H9 (cell line): ENCODE measurements around the gene FOXD4. TPM values are rescaled to one million over a fixed set of nuclear protein-coding genes. Genes with fewer than 3 reads are reported as not detected.
A peak's percentile ranks its signal among the peaks of the same experiment; 100 is the strongest.
"Not testable (repeated sequence)": the region's sequence is repeated elsewhere in the genome, so short reads cannot be mapped to it uniquely, and the experiment has no call there.

ENCODE experiments used
- DNase-seq: peaks from one replicate; pipeline ENCODE4 v3.0.0-alpha.2; 2017
- H2AFZ ChIP-seq: one replicate; pipeline ENCODE4 v1.6.1; 2013; ENCODE audit warnings: mild to moderate bottlenecking, low read length, control low read depth, moderate library complexity
- H2AK5ac ChIP-seq: 2 replicates; pipeline ENCODE4 v1.6.1; 2013; ENCODE audit warnings: low read length, control low read depth, mixed read lengths; ENCODE audit not compliant: insufficient read length
- H2BK120ac ChIP-seq: one replicate; pipeline ENCODE4 v1.6.1; 2013; ENCODE audit warnings: low read depth, mild to moderate bottlenecking, low read length, control low read depth, inconsistent platforms; ENCODE audit not compliant: poor library complexity, severe bottlenecking
- H2BK12ac ChIP-seq: 2 replicates; pipeline ENCODE4 v1.6.1; 2013; ENCODE audit warnings: low read length, control low read depth, mixed read lengths, low read depth; ENCODE audit not compliant: insufficient read length
- H2BK15ac ChIP-seq: 2 replicates; pipeline ENCODE4 v1.6.1; 2013; ENCODE audit warnings: low read depth, low read length, control low read depth
- H2BK20ac ChIP-seq: one replicate; pipeline ENCODE4 v1.6.1; 2013; ENCODE audit warnings: low read depth, mild to moderate bottlenecking, low read length, control low read depth, inconsistent platforms; ENCODE audit not compliant: poor library complexity, severe bottlenecking
- H2BK5ac ChIP-seq: 2 replicates; pipeline ENCODE4 v1.6.1; 2013; ENCODE audit warnings: low read length, control low read depth, mixed read lengths; ENCODE audit not compliant: insufficient read length
- H3K14ac ChIP-seq: 2 replicates; pipeline ENCODE4 v1.6.1; 2013; ENCODE audit warnings: low read length, control low read depth; ENCODE audit not compliant: insufficient read depth
- H3K18ac ChIP-seq: 2 replicates; pipeline ENCODE4 v1.6.1; 2013; ENCODE audit warnings: low read depth, mild to moderate bottlenecking, mixed read lengths, low read length, control low read depth; ENCODE audit not compliant: insufficient read length
- H3K23ac ChIP-seq: 2 replicates; pipeline ENCODE4 v1.6.1; 2013; ENCODE audit warnings: low read length, control low read depth, mixed read lengths, low read depth; ENCODE audit not compliant: insufficient read length
- H3K23me2 ChIP-seq: 2 replicates; pipeline ENCODE4 v1.6.1; 2013; ENCODE audit warnings: low read depth, mild to moderate bottlenecking, mixed read lengths, low read length, control low read depth; ENCODE audit not compliant: insufficient read length, poor library complexity, severe bottlenecking
- H3K27ac ChIP-seq: 2 replicates; pipeline ENCODE4 v1.5.1; 2013; ENCODE audit warnings: low read length, control low read depth, mixed read lengths, low read depth; ENCODE audit not compliant: insufficient read length
- H3K27me3 ChIP-seq: 2 replicates; pipeline ENCODE4 v1.6.1; 2013; ENCODE audit warnings: low read length, control low read depth, inconsistent platforms; ENCODE audit not compliant: insufficient read depth
- H3K4ac ChIP-seq: 2 replicates; pipeline ENCODE4 v1.6.1; 2013; ENCODE audit warnings: low read depth, mild to moderate bottlenecking, control low read depth, inconsistent platforms, low read length, moderate library complexity
- H3K4me1 ChIP-seq: 2 replicates; pipeline ENCODE4 v1.6.1; 2013; ENCODE audit warnings: low read length, control low read depth, inconsistent platforms; ENCODE audit not compliant: insufficient read depth
- H3K4me2 ChIP-seq: 2 replicates; pipeline ENCODE4 v1.6.1; 2013; ENCODE audit warnings: low read length, control low read depth, mixed read lengths; ENCODE audit not compliant: insufficient read length, insufficient read depth
- H3K56ac ChIP-seq: 2 replicates; pipeline ENCODE4 v1.6.1; 2013; ENCODE audit warnings: low read depth, mild to moderate bottlenecking, mixed read lengths, low read length, control low read depth; ENCODE audit not compliant: insufficient read length
- H3K79me1 ChIP-seq: 2 replicates; pipeline ENCODE4 v1.6.1; 2013; ENCODE audit warnings: low read depth, mild to moderate bottlenecking, moderate library complexity, low read length, control low read depth, inconsistent platforms; ENCODE audit not compliant: insufficient read depth, poor library complexity, severe bottlenecking
- H3K79me2 ChIP-seq: 2 replicates; pipeline ENCODE4 v1.6.1; 2013; ENCODE audit warnings: low read length, control low read depth, inconsistent platforms; ENCODE audit not compliant: insufficient read depth
- H3K9ac ChIP-seq: 2 replicates; pipeline ENCODE4 v1.6.1; 2013; ENCODE audit warnings: low read length, control low read depth, mixed read lengths; ENCODE audit not compliant: insufficient read length; ENCODE audit errors: extremely low read depth
- H3K9me3 ChIP-seq: one replicate; pipeline ENCODE4 v1.6.1; 2013; ENCODE audit warnings: low read depth, low read length, inconsistent platforms; ENCODE audit not compliant: control insufficient read depth
- H3T11ph ChIP-seq: one replicate; pipeline ENCODE4 v1.6.1; 2013; ENCODE audit warnings: mild to moderate bottlenecking, low read length, control low read depth, inconsistent platforms
- H4K20me1 ChIP-seq: one replicate; pipeline ENCODE4 v1.6.1; 2013; ENCODE audit not compliant: control insufficient read depth, insufficient read length, insufficient read depth
- H4K5ac ChIP-seq: 2 replicates; pipeline ENCODE4 v1.6.1; 2013; ENCODE audit warnings: low read depth, mild to moderate bottlenecking, mixed read lengths, low read length, control low read depth; ENCODE audit not compliant: insufficient read length
- H4K8ac ChIP-seq: replicated peaks from 2 replicates; pipeline ENCODE4 v1.6.1; 2013; ENCODE audit warnings: low read length, control low read depth, mixed read lengths, low read depth; ENCODE audit not compliant: insufficient read length
- H4K91ac ChIP-seq: 2 replicates; pipeline ENCODE4 v1.6.1; 2013; ENCODE audit warnings: low read depth, mild to moderate bottlenecking, moderate library complexity, mixed read lengths, low read length, control low read depth; ENCODE audit not compliant: insufficient read length
- H3K27ac Mint-ChIP-seq, 3 experiments: 2 replicates in 2 of 3; 3 replicates in 1 of 3; pipeline ENCODE4 v1.8.0; 2020 to 2021; ENCODE audit warnings: mixed read lengths in 3 of 3, mild to moderate bottlenecking in 1 of 3, moderate library complexity in 1 of 3
- H3K27me3 Mint-ChIP-seq: 2 replicates; pipeline ENCODE4 v1.8.0; 2021; ENCODE audit warnings: low read depth, mild to moderate bottlenecking, moderate library complexity, mixed read lengths
- H3K36me3 Mint-ChIP-seq, 3 experiments: 2 replicates in 2 of 3; 3 replicates in 1 of 3; pipeline ENCODE4 v1.8.0; 2020 to 2021; ENCODE audit warnings: low read depth in 3 of 3, mixed read lengths in 3 of 3; ENCODE audit not compliant: insufficient read depth in 1 of 3
- H3K4me1 Mint-ChIP-seq, 2 experiments: 2 replicates each; pipeline ENCODE4 v1.8.0; 2020; ENCODE audit warnings: mixed read lengths in 2 of 2
- H3K4me3 Mint-ChIP-seq, 2 experiments: 2 replicates in 1 of 2; 3 replicates in 1 of 2; pipeline ENCODE4 v1.8.0; 2020 to 2021; ENCODE audit warnings: mild to moderate bottlenecking in 2 of 2, mixed read lengths in 2 of 2, moderate library complexity in 1 of 2
- H3K9me3 Mint-ChIP-seq, 2 experiments: 2 replicates in 1 of 2; 3 replicates in 1 of 2; pipeline ENCODE4 v1.8.0; 2020; ENCODE audit warnings: mild to moderate bottlenecking in 2 of 2, mixed read lengths in 2 of 2, moderate library complexity in 1 of 2
- WGBS: extraction: QIAGEN DNeasy Blood & Tissue Kit; methylation state at CpG from one replicate; pipeline ENCODE4 v1.1.7; 2013; ENCODE audit warnings: missing lambda C conversion rate, low lambda C conversion rate, mixed read lengths; ENCODE audit not compliant: insufficient read length; ENCODE audit errors: extremely low coverage; 5-methylcytosine and 5-hydroxymethylcytosine counted together
- long read RNA-seq: library from polyadenylated mRNA; unstranded; transcript quantifications from one replicate; pipeline ENCODE4 v2.0.0, GENCODE V29; 2020
- total RNA-seq: library from RNA; stranded (reverse); gene quantifications from 2 replicates; pipeline ENCODE4 v1.2.1, GENCODE V29; 2021

Gene FOXD4
- 0.20 and 0.22 TPM in 2 replicates for total RNA-seq
- long read RNA-seq = 0 reads

DNA sequence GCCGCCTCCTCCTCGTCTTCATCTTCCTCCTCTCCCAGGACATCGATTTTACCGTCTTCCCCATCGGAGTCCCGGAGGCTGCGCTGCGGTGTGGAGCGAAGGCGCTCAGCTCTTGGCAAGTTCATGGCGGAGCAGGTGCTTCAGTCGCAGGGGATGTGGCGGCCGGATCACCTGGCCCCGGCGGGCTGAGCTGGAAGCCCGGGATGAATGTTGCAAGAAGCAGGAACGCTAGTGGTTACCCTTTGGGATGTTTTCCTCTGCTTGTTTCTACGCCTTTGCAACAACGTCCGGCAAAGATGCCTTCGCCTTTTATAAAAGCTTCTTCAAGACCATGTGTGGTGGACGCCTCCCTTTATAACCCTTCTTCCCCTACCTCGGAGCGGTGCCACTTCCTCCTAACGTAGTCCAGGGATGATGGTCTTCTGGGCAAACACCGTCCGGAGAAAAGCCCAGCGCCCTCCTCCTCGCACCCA, at the start of gene FOXD4:
Gene FOXD4 (minus strand): TSS at position 423 of the 473 bp plus-strand sequence. CDS start 298 bp downstream, at position 125.
- not testable (repeated sequence) for H3K14ac ChIP-seq, H2BK120ac ChIP-seq, H3K79me1 ChIP-seq, H4K5ac ChIP-seq, H3K9ac ChIP-seq, H2AK5ac ChIP-seq, H4K91ac ChIP-seq, H3K56ac ChIP-seq, H3K36me3 Mint-ChIP-seq, H3K9me3 ChIP-seq, H3K18ac ChIP-seq, H3K27ac Mint-ChIP-seq, H3K27ac ChIP-seq, H3K9me3 Mint-ChIP-seq, H2BK12ac ChIP-seq, H2BK5ac ChIP-seq, H3K23ac ChIP-seq, H3K4ac ChIP-seq, H4K20me1 ChIP-seq, H3K23me2 ChIP-seq, H2AFZ ChIP-seq, H3T11ph ChIP-seq, H2BK20ac ChIP-seq, H4K8ac ChIP-seq, H2BK15ac ChIP-seq, H3K4me1 ChIP-seq, H3K79me2 ChIP-seq
- WGBS = no CpG with 5 or more reads among the region's 30 CpGs
- Mint-ChIP-seq H3K27me3 (peaks cover 68% of the 10 kb centered on the region), H3K4me1 (peaks cover 16 to 27% of the 10 kb centered on the region in 2 experiments), H3K4me3 (peak within 1 kb of the TSS; percentile 63 to 84)
- peak within 1 kb of the TSS; percentile 40 for H3K4me2 ChIP-seq
- peak; percentile 36 for DNase-seq
- H3K27me3 ChIP-seq = peaks cover 36% of the 10 kb centered on the region

DNA sequence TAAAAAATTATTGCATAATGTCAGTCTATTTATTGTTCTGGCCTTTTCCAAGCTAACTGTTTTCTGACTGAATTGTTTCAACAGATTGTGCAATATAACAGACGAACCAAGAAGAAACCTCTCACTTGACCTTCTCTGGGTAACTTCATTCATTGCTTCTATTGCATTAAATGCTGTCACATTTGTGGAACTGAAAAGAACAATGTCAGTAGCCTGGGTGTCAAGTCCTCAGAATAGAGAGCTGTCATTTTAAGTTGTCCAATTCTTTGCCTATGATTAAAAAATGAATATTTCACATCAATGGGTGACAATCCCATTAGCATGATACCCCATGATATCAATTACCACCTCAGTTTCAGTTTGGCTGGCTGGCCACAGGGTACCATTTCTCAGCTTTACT, 41.7 kb upstream of the FOXD4 start:
- not testable (repeated sequence) for H3K23ac ChIP-seq, H3K27ac ChIP-seq, H3T11ph ChIP-seq, H3K27me3 Mint-ChIP-seq, H2BK120ac ChIP-seq, H2BK20ac ChIP-seq, H4K5ac ChIP-seq, H2AK5ac ChIP-seq, H3K4ac ChIP-seq, H2BK15ac ChIP-seq, H2BK5ac ChIP-seq, H3K4me1 ChIP-seq, H3K27me3 ChIP-seq, H3K4me3 Mint-ChIP-seq, H3K27ac Mint-ChIP-seq, H2BK12ac ChIP-seq, H4K91ac ChIP-seq, H3K56ac ChIP-seq, H3K36me3 Mint-ChIP-seq, H4K8ac ChIP-seq, H3K9ac ChIP-seq, H3K9me3 Mint-ChIP-seq, H3K14ac ChIP-seq, DNase-seq, H3K23me2 ChIP-seq, H4K20me1 ChIP-seq, H3K79me2 ChIP-seq, H2AFZ ChIP-seq, H3K4me1 Mint-ChIP-seq, H3K9me3 ChIP-seq, H3K79me1 ChIP-seq, H3K4me2 ChIP-seq, H3K18ac ChIP-seq
- WGBS = no CpG with 5 or more reads among the region's 1 CpG
